GM19324 (cell line): Measurements from ENCODE around the gene CRACDL.

ENCODE experiments used
- ATAC-seq: cut with Tn5 transposase; IDR thresholded peaks from one replicate; pipeline ENCODE4 v1.9.1; 2021; ENCODE audit warnings: mild to moderate bottlenecking, moderate library complexity; ENCODE audit not compliant: unreplicated experiment, low FRiP score

CRACDL gene

GRCh38 chr2:98808546-98808945 is 127.5 kb downstream of the CRACDL start:
- no peak for ATAC-seq

GRCh38 chr2:98807929-98808328 is 128.1 kb downstream of the CRACDL start:
- no peak for ATAC-seq

DNA sequence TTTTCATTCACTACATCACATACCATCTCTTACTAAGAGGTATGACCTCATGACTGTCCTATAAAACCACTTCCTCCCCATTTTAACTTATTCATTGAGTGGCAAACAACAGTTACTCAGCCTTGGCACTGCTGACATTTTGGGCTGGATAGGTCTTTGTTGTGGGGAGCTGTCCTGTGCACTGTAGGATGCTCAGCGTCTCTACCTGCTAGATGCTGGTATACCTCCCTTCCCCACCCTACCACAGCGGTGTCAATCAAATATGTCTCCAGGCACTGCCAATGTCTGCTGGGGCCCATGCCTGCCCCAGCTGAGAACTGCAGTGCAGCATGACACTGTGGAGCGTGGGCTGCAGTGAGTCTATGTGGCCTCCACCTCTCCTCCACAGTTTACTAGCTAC is 128.8 kb downstream of the CRACDL start:
- ATAC-seq = no peak

DNA sequence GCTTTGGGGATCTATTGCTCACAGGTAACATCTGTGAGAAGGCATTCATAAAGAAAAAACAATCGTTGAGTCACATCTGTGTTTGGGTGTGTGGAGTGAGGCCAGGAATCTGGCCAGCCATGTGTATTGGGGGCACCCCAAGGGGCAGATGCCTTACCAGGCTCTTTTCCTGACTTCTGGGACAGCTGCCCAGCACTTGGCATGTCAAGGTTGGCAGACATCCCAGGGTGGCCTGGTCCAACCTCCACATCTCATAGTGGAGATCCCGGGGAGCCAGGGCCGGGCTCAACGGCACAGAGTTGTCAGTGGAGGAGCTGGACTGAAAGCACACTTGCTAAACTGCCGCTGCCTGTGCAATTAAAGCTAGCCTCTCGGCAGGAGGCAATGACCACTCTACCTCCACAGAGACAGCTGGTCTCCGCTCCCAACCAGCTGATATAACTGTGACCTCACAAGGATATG is 129.8 kb downstream of the CRACDL start:
- no peak for ATAC-seq

GRCh38 chr2:98805412-98806171 is 130.4 kb downstream of the CRACDL start:
- ATAC-seq = no peak

DNA sequence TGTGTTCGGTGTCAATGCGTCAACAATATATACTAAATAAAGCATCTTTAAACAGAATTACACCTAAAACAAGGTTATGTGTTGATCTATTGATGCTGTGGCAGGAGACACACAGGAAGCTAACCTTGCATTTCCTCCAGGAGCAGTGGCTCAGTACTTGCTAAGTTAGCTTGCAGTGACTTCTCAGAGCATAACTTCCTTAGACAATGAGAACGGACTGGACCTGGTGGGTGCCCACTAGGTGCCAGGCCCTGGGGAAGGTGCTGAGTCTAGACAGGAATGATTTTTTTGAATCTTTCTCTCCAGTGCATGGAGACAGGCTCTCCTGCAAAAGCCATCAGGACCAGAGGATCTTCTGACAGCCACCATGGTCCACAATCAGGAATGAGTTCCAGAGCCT is 131.3 kb downstream of the CRACDL start:
- ATAC-seq = no peak

- no peak for ATAC-seq
Observed at GRCh38 chr2:98804265-98804650, 131.8 kb downstream of the CRACDL start.

DNA sequence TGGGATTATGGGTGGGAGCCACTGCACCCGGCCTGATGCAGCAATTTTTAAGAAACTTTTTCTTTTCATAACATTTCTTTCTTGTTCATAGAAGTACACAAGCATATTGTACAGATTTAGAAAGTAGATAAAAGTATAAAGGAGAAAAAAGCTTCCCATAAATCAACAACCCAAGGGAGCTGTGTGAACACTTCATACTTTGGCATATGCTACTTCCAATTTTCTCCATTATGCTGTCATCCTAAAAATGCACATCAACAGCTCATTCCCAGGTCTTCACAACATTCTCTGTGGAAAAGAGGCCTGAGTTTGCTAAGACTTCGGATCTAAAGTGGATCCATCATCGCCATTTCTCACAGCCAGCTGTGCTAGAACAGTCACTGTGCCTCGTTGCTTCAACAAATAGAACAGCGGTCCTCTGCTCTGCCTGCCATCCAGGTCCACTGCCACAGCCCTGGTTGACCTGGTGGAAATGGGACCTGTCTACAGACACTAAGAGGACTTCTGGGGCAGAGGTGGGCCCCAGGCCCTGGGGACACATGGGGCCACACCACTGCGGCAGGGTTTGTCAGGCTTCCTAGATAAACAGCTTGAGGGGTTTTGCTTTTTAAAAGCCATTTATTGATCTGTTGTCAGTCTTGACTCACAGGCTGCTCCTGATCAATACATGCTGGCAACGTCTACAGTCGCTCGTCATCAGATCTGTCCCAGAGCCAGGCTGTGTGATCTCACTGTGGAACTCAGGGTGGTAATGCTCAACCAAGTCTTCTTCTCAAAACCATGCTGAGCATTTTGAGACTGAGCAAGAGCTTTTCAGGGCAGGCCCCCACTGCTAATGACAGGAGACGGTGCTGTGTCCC is 132.4 kb downstream of the CRACDL start:
- no peak for ATAC-seq

GRCh38 chr2:98802344-98802743 is 133.7 kb downstream of the CRACDL start:
- no peak for ATAC-seq

- ATAC-seq = no peak
Observed at GRCh38 chr2:98801921-98802321, 134.1 kb downstream of the CRACDL start.

DNA sequence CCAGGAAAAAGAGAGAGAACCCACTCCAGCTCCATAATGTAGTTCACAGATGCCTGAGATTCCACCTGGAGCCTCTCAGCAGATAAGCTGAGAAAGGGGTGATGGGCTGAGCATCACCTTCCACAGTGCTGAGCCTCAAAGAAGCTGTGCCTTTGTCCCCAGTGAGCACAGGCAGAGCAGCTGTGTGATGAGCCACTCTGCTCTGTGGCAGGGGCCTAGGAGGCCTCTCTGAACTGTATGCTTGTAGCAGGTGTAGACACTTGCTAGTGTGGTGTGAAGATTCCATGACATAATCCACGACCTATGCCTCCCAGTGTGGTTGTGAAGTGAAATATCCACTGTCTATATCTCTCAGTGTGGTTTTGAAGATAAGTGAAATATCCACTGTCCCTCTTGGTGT is 134.7 kb downstream of the CRACDL start:
- ATAC-seq = no peak

DNA sequence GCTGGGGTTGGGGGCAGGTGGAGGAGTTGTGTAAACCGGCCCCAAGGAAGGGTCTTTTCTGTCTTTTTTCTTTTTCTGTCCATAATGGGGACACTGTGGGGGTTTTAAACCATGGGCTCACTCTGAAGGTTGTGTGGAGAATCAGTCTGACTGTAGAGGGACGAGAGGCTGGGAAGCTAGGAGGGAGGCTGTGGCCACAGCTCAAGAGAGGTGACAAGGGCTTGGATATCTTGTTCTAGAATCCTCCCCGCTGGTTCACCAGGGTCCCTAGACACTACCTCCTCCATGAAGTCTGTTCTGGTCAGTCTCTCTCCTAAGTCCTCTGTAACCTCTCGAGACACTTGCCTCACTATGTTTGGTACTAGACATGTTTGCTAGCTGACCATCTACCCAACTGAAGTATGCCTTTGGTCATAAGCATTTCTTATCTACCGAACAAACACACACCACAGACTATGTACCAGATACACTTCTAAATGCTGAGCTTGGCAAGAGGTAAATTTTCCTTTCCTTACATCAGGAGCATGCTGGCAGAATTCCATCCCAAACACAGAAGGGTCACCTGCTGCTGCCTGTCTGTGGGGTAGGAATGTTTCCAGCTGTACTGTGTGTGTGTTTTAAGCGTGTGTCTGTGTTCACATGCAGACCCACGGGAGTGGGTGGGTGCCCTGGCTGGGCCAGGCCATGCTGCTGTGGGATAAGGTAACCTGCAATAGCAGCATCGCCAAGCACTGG is 135.5 kb downstream of the CRACDL start:
- ATAC-seq = no peak

GRCh38 chr2:98799375-98800329 is 136.4 kb downstream of the CRACDL start:
- no peak for ATAC-seq

GRCh38 chr2:98796775-98797544 is 139.1 kb downstream of the CRACDL start:
- ATAC-seq = no peak

- ATAC-seq = no peak
Observed at GRCh38 chr2:98795891-98796676, 139.9 kb downstream of the CRACDL start.

DNA sequence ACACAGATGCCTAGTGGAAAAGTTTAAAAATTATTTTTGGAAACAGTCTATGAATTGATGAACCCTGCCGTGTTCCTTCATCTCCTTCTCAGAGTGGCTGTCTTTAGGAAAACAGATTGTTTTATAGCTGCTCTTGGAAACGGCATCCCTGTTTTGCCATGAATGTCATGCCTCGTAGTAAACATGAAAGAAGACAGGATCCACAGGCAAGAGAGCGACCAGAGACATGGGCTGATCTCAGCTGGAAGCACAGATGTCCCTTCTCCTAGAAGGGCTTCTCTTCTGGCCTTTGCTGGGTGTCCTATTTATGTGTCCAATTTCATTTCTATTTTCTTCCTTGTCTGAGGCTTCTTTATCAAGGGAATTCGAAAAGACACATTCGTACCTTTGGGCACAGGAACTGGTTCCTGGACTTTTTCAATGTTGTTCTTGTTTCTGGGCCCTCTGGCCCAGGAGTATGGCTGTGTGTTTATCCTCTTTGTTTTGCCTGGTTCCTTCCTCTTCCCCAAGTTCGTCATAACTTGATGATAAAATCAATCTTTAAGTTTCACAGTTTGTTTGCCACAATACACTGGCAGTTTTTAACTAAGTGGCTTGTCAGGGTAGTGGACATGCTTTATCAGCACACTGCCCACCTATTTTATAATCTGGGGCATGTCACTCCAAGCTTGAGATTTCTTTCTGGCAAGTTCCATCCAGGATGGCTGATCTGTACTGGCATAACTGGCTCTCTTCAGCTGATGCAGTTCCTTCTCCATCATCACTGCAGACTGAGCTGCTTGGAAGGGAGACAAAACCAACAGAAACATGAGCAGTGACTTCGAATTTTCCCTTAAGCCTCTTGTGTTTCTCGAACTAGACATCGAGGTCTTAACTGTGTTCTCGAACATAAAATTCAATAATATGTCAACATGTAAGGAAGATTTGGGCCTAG is 141.9 kb downstream of the CRACDL start:
- ATAC-seq = no peak

- no peak for ATAC-seq
Observed at GRCh38 chr2:98793275-98793674, 142.8 kb downstream of the CRACDL start.
